GM19468 (cell line): ENCODE measurements around the gene S100P.
"Not testable (repeated sequence)": the region's sequence is repeated elsewhere in the genome, so short reads cannot be mapped to it uniquely, and the experiment has no call there.

Experiments used
- ATAC-seq: cut with Tn5 transposase; IDR thresholded peaks from one replicate; pipeline ENCODE4 v1.9.1; 2021; ENCODE audit warnings: mild to moderate bottlenecking, moderate library complexity, moderate number of reproducible peaks; ENCODE audit not compliant: unreplicated experiment; ENCODE audit errors: extremely low read depth

The S100P gene

GRCh38 chr4:6672541-6673190, 21.0 kb upstream of the S100P start:
- not testable (repeated sequence) for ATAC-seq

GRCh38 chr4:6673191-6673659, 20.5 kb upstream of the S100P start:
- not testable (repeated sequence) for ATAC-seq

- ATAC-seq, result peak; percentile 53
Measured at GRCh38 chr4:6673660-6674499, 19.8 kb upstream of the S100P start.

GRCh38 chr4:6674500-6675149, 19.1 kb upstream of the S100P start:
- ATAC-seq, result no peak

- no peak for ATAC-seq
Measured at GRCh38 chr4:6676722-6677558, 16.7 kb upstream of the S100P start.

- no peak for ATAC-seq
Measured at GRCh38 chr4:6680372-6681034, 13.2 kb upstream of the S100P start.

- no peak for ATAC-seq
Measured at GRCh38 chr4:6681191-6681590, 12.5 kb upstream of the S100P start.

GRCh38 chr4:6682862-6683590, 10.7 kb upstream of the S100P start:
- no peak for ATAC-seq

- ATAC-seq, result no peak
Measured at GRCh38 chr4:6684656-6685055, 9.0 kb upstream of the S100P start.

- no peak for ATAC-seq
Measured at GRCh38 chr4:6686104-6686787, 7.4 kb upstream of the S100P start.

GRCh38 chr4:6687947-6688878, 5.5 kb upstream of the S100P start:
- ATAC-seq, result no peak

GRCh38 chr4:6688879-6689505, 4.7 kb upstream of the S100P start:
- peak; percentile 62 for ATAC-seq

- no peak for ATAC-seq
Measured at GRCh38 chr4:6689506-6689960, 4.1 kb upstream of the S100P start.

- no peak for ATAC-seq
Measured at GRCh38 chr4:6692379-6692778, 1.3 kb upstream of the S100P start.

- no peak for ATAC-seq
Measured at GRCh38 chr4:6692806-6693205, 872 bp upstream of the S100P start.

GRCh38 chr4:6694177-6694901, 661 bp downstream of the S100P start:
- ATAC-seq, result no peak
